GM12878 (cell line): ENCODE results near the gene CBX2. TPM values are rescaled to one million over a fixed set of nuclear protein-coding genes. Genes with fewer than 3 reads are reported as not detected.
A peak's percentile ranks its signal among the peaks of the same experiment; 100 is the strongest.

Experiments
- ATAC-seq: fragments of 200-7000 bp; cut with Tn5 transposase; 3 replicates; pipeline ENCODE4 v1.9.1; 2020; ENCODE audit warnings: mild to moderate bottlenecking, moderate library complexity
- BruUV-seq: library from RNA; stranded (reverse); fragments of 400-500 nt; replicated peaks from 2 replicates; lab custom pipeline; 2021; lab: Mats Ljungman, UMichigan
- CTCF ChIA-PET: fragments of 300-600 bp; sonication (Branson Sonifier 250); formaldehyde crosslinking; extraction: SDS; loops from one replicate; lab custom pipeline; 2021; ENCODE audit warnings: inconsistent platforms; lab: Yijun Ruan, JAX
- POLR2A ChIA-PET: fragments of 350-600 bp; formaldehyde crosslinking; extraction: SDS; loops from one replicate; lab custom pipeline; 2021; ENCODE audit warnings: inconsistent platforms; lab: Charles Lee
- RAD21 ChIA-PET: fragments of 300-600 bp; sonication (Branson Sonifier 250); formaldehyde crosslinking; loops from one replicate; lab custom pipeline; 2023; ENCODE audit warnings: antibody characterized with exemption; ENCODE audit not compliant: unreplicated experiment; lab: Charles Lee
- SMC1A ChIA-PET: fragments of 300-600 bp; sonication (Branson Sonifier 250); formaldehyde crosslinking; loops from one replicate; lab custom pipeline; 2023; ENCODE audit not compliant: unreplicated experiment, uncharacterized antibody; lab: Charles Lee
- DNase-seq: peaks from one replicate; pipeline ENCODE4 v3.0.0-alpha.2; 2011; ENCODE audit warnings: low read depth, low spot score
- FAIRE-seq: peaks from 3 replicates; lab custom pipeline; 2011; peaks lifted over from hg19 to GRCh38; lab: Jason Lieb, UNC
- H2AFZ ChIP-seq: 2 replicates; pipeline ENCODE4 v1.6.0; 2011; ENCODE audit warnings: low read depth, low read length, control low read depth; ENCODE audit not compliant: control insufficient read depth
- H3K27ac ChIP-seq: 2 replicates; pipeline ENCODE4 v1.5.1; 2011; ENCODE audit warnings: control low read depth; ENCODE audit not compliant: control insufficient read depth, insufficient read depth
- H3K27me3 ChIP-seq, 2 experiments: replicated peaks in 1 of 2; 2 replicates each; pipeline versions ENCODE4 v1.6.0 to v1.6.1; 2011; ENCODE audit warnings: low read length in 1 of 2; ENCODE audit not compliant: control insufficient read depth in 2 of 2, insufficient read depth in 2 of 2
- H3K36me3 ChIP-seq, 2 experiments: 2 replicates each; pipeline ENCODE4 v1.5.1; 2011; ENCODE audit warnings: low read length in 1 of 2; ENCODE audit not compliant: control insufficient read depth in 2 of 2, insufficient read depth in 2 of 2
- H3K4me1 ChIP-seq: 2 replicates; pipeline ENCODE4 v1.6.1; 2011; ENCODE audit warnings: mild to moderate bottlenecking, low read length, moderate library complexity, mixed read lengths; ENCODE audit not compliant: control insufficient read depth, insufficient read depth
- H3K4me2 ChIP-seq: 2 replicates; pipeline ENCODE4 v1.6.0; 2011; ENCODE audit warnings: control low read depth; ENCODE audit not compliant: control insufficient read depth, insufficient read depth
- H3K4me3 ChIP-seq: fragments of 200-600 bp; sonication (generic); 2 replicates; pipeline ENCODE4 v1.5.1; 2016
- H3K79me2 ChIP-seq: 2 replicates; pipeline ENCODE4 v1.6.0; 2011; ENCODE audit warnings: low read length; ENCODE audit not compliant: control insufficient read depth, insufficient read depth
- H3K9ac ChIP-seq: 2 replicates; pipeline ENCODE4 v1.8.0; 2011; ENCODE audit warnings: low read length, control low read depth, mixed read lengths; ENCODE audit not compliant: control insufficient read depth, insufficient read depth
- H3K9me3 ChIP-seq: replicated peaks from 3 replicates; pipeline ENCODE4 v1.5.1; 2011; ENCODE audit warnings: mild to moderate bottlenecking, low read length; ENCODE audit not compliant: control insufficient read depth, insufficient read depth
- H4K20me1 ChIP-seq: 2 replicates; pipeline ENCODE4 v1.6.0; 2011; ENCODE audit not compliant: control insufficient read depth, insufficient read depth
- BHLHE40 ChIP-seq, 2 experiments: fragments of 450-650 bp in 1 of 2; IDR thresholded peaks; 2 replicates each; pipeline ENCODE4 v1.6.1; 2011 to 2017; ENCODE audit warnings: low read depth in 2 of 2, borderline replicate concordance in 1 of 2, improper control_type of control experiment in 1 of 2, low read length in 1 of 2, mild to moderate bottlenecking in 1 of 2
- CTCF ChIP-seq, 3 experiments: IDR thresholded peaks in 2 of 3; conservative IDR thresholded peaks in 1 of 3; 2 replicates each; pipeline ENCODE4 v1.5.1; 2011; ENCODE audit warnings: low read depth in 3 of 3, low read length in 3 of 3, mild to moderate bottlenecking in 3 of 3, control low read depth in 2 of 3, moderate library complexity in 2 of 3, inconsistent platforms in 1 of 3, mixed read lengths in 1 of 3; ENCODE audit not compliant: control insufficient read depth in 2 of 3, insufficient read depth in 1 of 3; ENCODE audit errors: extremely low read depth in 1 of 3
- IKZF1 ChIP-seq: fragments of 450-650 bp; conservative IDR thresholded peaks from 2 replicates; pipeline ENCODE4 v1.6.1; 2017; ENCODE audit warnings: antibody characterized with exemption, mild to moderate bottlenecking
- MTA3 ChIP-seq: IDR thresholded peaks from 2 replicates; pipeline ENCODE4 v1.6.1; 2012; ENCODE audit warnings: low read length, inconsistent platforms, borderline replicate concordance
- PAX5 ChIP-seq: IDR thresholded peaks from 2 replicates; pipeline ENCODE4 v1.6.1; 2011; ENCODE audit warnings: low read depth, low read length, borderline replicate concordance
- YBX1 ChIP-seq: fragments of 450-650 bp; IDR thresholded peaks from 2 replicates; pipeline ENCODE4 v1.6.1; 2016; ENCODE audit warnings: antibody characterized with exemption
- WGBS: methylation state at CpG from one replicate; pipeline ENCODE4 v1.1.6; 2016; ENCODE audit warnings: low lambda C conversion rate; ENCODE audit not compliant: insufficient replicate concordance, insufficient coverage; ENCODE audit errors: missing lambda C conversion rate; 5-methylcytosine and 5-hydroxymethylcytosine counted together
- in situ Hi-C: fragments of 300-500 bp; cut with MboI; formaldehyde crosslinking; loops from 9 replicates; pipeline ENCODE4 v1.14.3; 2018; ENCODE audit warnings: mixed read lengths
- intact Hi-C: fragments of 100-400 bp; cut with micrococcal nuclease; formaldehyde crosslinking; loops from one replicate; pipeline ENCODE4 v1.14.2; 2022; ENCODE audit not compliant: unreplicated experiment
- polyA plus RNA-seq, 11 experiments: library from polyadenylated mRNA; depleted of rRNA in 4 of 11; unstranded in 6 of 11; stranded (reverse) in 5 of 11; fragments of >200 nt; fragmentation: Nextera tagmentation in 4 of 11; fragmentation: Illumina TruSeq in 1 of 11; extraction: Ambion mirVana in 4 of 11; extraction: Trizol in 1 of 11; gene quantifications; 1 replicate in 1 of 11; 2 replicates in 10 of 11; pipeline versions ENCODE4 v1.2.1 to v1.2.3, GENCODE V29; 2011 to 2016; ENCODE audit warnings: inconsistent platforms in 2 of 11, missing spikeins in 2 of 11, low read depth in 1 of 11
- total RNA-seq, 4 experiments: library from RNA; depleted of rRNA in 3 of 4; stranded (reverse); fragments of >200 nt in 3 of 4; fragmentation: Illumina TruSeq in 1 of 4; extraction: Trizol in 1 of 4; gene quantifications; 2 replicates each; pipeline versions ENCODE4 v1.2.1 to v1.2.3, GENCODE V29; 2013 to 2021

The CBX2 gene
- total and polyA plus RNA-seq, 10 of the 15 experiments (the other 5 are each of a cell fraction or from before 2014, with no cell fraction given): 0.35 to 7.5 (median 4.2) TPM

- CTCF ChIA-PET: interaction anchor here (0.6 to 1.6 kb wide), 6 partner anchors 10 to 193 kb away, joined by 3 to 6 read pairs (median 4); no protein-coding TSS in a partner anchor
- Histone ChIP-seq H3K9me3 (no peaks in the 10 kb centered on the region), H3K79me2 (no peaks in the 10 kb centered on the region), H4K20me1 (no peaks in the 10 kb centered on the region), H2AFZ (peak overlapping the region; percentile 55)
- ATAC-seq: peak; percentile 25
- in situ Hi-C loops: no loop called here
- TF ChIP-seq PAX5 (no peak), MTA3 (no peak), IKZF1 (no peak), BHLHE40 (IDR thresholded peaks at IDR 0.05; ENCODE audit: borderline replicate concordance in 1 of 2, low read depth in 2 of 2, low read length in 1 of 2) (0 out of 4 replicates have a peak, but pooled peaks of 1 of the 2 experiments have one; percentile 14), YBX1 (no peak), CTCF (IDR thresholded peaks at IDR 0.05 in 2 of 3, conservative IDR thresholded peaks at IDR 0.05 in 1 of 3; ENCODE audit: control insufficient read depth in 2 of 3, extremely low read depth in 1 of 3, insufficient read depth in 1 of 3, low read depth in 3 of 3, low read length in 3 of 3) (peak; percentile 3 to 27 (median 19); a peak in 2 of 6 replicates)
- TF ChIP-seq, all 136 proteins: peak for 2
- no peak for FAIRE-seq
- peak overlapping the region; percentile 95 for H3K4me2 ChIP-seq
- intact Hi-C loops: no loop called here
- no peak overlapping the region for H3K27ac ChIP-seq
- DNase-seq: no peak
- H3K36me3 ChIP-seq: no peaks in the 10 kb centered on the region
- no peak overlapping the region; the same call in 1 of the 2 replicates for H3K9ac ChIP-seq
- peaks cover 11% of the 10 kb centered on the region for H3K4me1 ChIP-seq
- BruUV-seq: no TSS peak
- ChIA-PET RAD21 (interaction anchor here (0.6 to 1.1 kb wide), 3 partner anchors 20 to 62 kb away, joined by 3 to 4 read pairs (median 3); partner anchors contain the start of genes CBX4 and CBX8), POLR2A (no interaction called here), SMC1A (interaction anchor here (1.3 kb wide), 1 partner anchor 20 kb away, joined by 3 read pairs; the partner anchor contains the start of gene CBX8)
- peak overlapping the region; percentile 69 for H3K4me3 ChIP-seq
- WGBS: 4% methylated on average over 41 of the region's 51 CpGs
- H3K27me3 ChIP-seq: peaks cover 7 to 11% of the 10 kb centered on the region in 2 experiments
Measured at GRCh38 chr17:79777120-79777893, 641 bp upstream of the CBX2 start.
